Right hindlimb (tissue), 1 donor: ENCODE results near the gene ANO8.
"Not testable (repeated sequence)": the region's sequence is repeated elsewhere in the genome, so short reads cannot be mapped to it uniquely, and the experiment has no call there.

Experiments used
- DNase-seq: peaks from one replicate; pipeline ENCODE4 v3.0.0-alpha.2; 2018

ANO8 gene

GRCh38 chr19:17309198-17309964, 25.3 kb downstream of the ANO8 start, which contains the start of gene DDA1:
Gene DDA1, plus strand, starts transcription at chr19:17309563. Its CDS starts 92 bp downstream, at chr19:17309655.
- DNase-seq, result peak; percentile 100

GRCh38 chr19:17307876-17308377, 26.7 kb downstream of the ANO8 start:
- no peak for DNase-seq

- no peak for DNase-seq
Observed at GRCh38 chr19:17306285-17306714, 28.4 kb downstream of the ANO8 start.

- peak; percentile 97 for DNase-seq
Observed at GRCh38 chr19:17305517-17306284, 29.0 kb downstream of the ANO8 start, which contains the start of gene MRPL34. Gene MRPL34, plus strand, starts transcription at chr19:17305872. Its CDS starts 21 bp downstream, at chr19:17305893.

- no peak for DNase-seq
Observed at GRCh38 chr19:17305216-17305516, 29.5 kb downstream of the ANO8 start.

GRCh38 chr19:17304386-17305215, 30.1 kb downstream of the ANO8 start:
- DNase-seq, result no peak

- no peak for DNase-seq
Observed at GRCh38 chr19:17303940-17304267, 30.8 kb downstream of the ANO8 start.

- DNase-seq, result peak; percentile 98
Observed at GRCh38 chr19:17303167-17303939, 31.3 kb downstream of the ANO8 start, which contains the start of gene ABHD8. Gene ABHD8, minus strand, starts transcription at chr19:17303425. Its CDS starts 1,809 bp downstream, at chr19:17301616.

- peak; percentile 49 for DNase-seq
Observed at GRCh38 chr19:17302391-17303166, 32.1 kb downstream of the ANO8 start.

- no peak for DNase-seq
Observed at GRCh38 chr19:17300992-17301619, 33.5 kb downstream of the ANO8 start.

- no peak for DNase-seq
Observed at GRCh38 chr19:17296976-17297375, 37.7 kb downstream of the ANO8 start.

GRCh38 chr19:17296273-17296672, 38.4 kb downstream of the ANO8 start:
- no peak for DNase-seq

- DNase-seq, result not testable (repeated sequence)
Observed at GRCh38 chr19:17295551-17295950, 39.1 kb downstream of the ANO8 start.

GRCh38 chr19:17294051-17294891, 40.4 kb downstream of the ANO8 start:
- DNase-seq, result no peak

- no peak for DNase-seq
Observed at GRCh38 chr19:17293605-17294004, 41.0 kb downstream of the ANO8 start.

- DNase-seq, result peak; percentile 87
Observed at GRCh38 chr19:17292301-17293074, 42.2 kb downstream of the ANO8 start.

- peak; percentile 68 for DNase-seq
Observed at GRCh38 chr19:17289489-17289888, 45.2 kb downstream of the ANO8 start.

- no peak for DNase-seq
Observed at GRCh38 chr19:17286752-17287151, 47.9 kb downstream of the ANO8 start.

- DNase-seq, result no peak
Observed at GRCh38 chr19:17286263-17286662, 48.4 kb downstream of the ANO8 start.
